Calu3 (cell line): ENCODE measurements around the gene ACSL5. TPM values are rescaled to one million over a fixed set of nuclear protein-coding genes. Genes with fewer than 3 reads are reported as not detected.

Experiments
- BruUV-seq: library from RNA; stranded (reverse); fragments of 400-500 nt; replicated peaks from 2 replicates; lab custom pipeline; 2021; lab: Mats Ljungman, UMichigan
- CTCF ChIA-PET: fragments of 300-600 bp; sonication (Branson Sonifier 250); formaldehyde crosslinking; loops from one replicate; lab custom pipeline; 2022; ENCODE audit warnings: antibody characterized with exemption; lab: Charles Lee
- DNase-seq: peaks from one replicate; pipeline ENCODE4 v3.0.0; 2022
- H3K27ac Mint-ChIP-seq: one replicate; pipeline ENCODE4 v1.8.0; 2022; ENCODE audit warnings: mixed read lengths; ENCODE audit not compliant: unreplicated experiment
- H3K27me3 Mint-ChIP-seq: one replicate; pipeline ENCODE4 v1.8.0; 2022; ENCODE audit warnings: mixed read lengths; ENCODE audit not compliant: unreplicated experiment
- H3K36me3 Mint-ChIP-seq: one replicate; pipeline ENCODE4 v1.8.0; 2022; ENCODE audit warnings: mild to moderate bottlenecking, moderate library complexity, mixed read lengths; ENCODE audit not compliant: insufficient read depth, unreplicated experiment
- H3K4me1 Mint-ChIP-seq: one replicate; pipeline ENCODE4 v1.8.0; 2022; ENCODE audit warnings: mild to moderate bottlenecking, low read depth, mixed read lengths; ENCODE audit not compliant: unreplicated experiment
- H3K4me3 Mint-ChIP-seq: one replicate; pipeline ENCODE4 v1.8.0; 2022; ENCODE audit warnings: mild to moderate bottlenecking, low read depth, moderate library complexity, mixed read lengths; ENCODE audit not compliant: unreplicated experiment
- H3K9me3 Mint-ChIP-seq: one replicate; pipeline ENCODE4 v1.8.0; 2022; ENCODE audit warnings: low read depth, mixed read lengths; ENCODE audit not compliant: unreplicated experiment
- CTCF ChIP-seq: fragments of 200-600 bp; IDR thresholded peaks from one replicate; pipeline ENCODE4 v1.8.0; 2022; ENCODE audit warnings: antibody characterized with exemption; ENCODE audit not compliant: unreplicated experiment
- intact Hi-C: fragments of 100-400 bp; cut with micrococcal nuclease; formaldehyde crosslinking; loops from one replicate; pipeline ENCODE4 v1.10.0; 2022; ENCODE audit not compliant: unreplicated experiment
- total RNA-seq: library from RNA; stranded (reverse); gene quantifications from 2 replicates; pipeline ENCODE4 v1.2.3, GENCODE V29; 2022

The ACSL5 gene
- total RNA-seq, 1 experiment from 2014 or later, result 35.3 TPM

GRCh38 chr10:112332022-112332421 is 41.9 kb upstream of the ACSL5 start:
- TF ChIP-seq CTCF, result no peak
- Mint-ChIP-seq H3K27me3 (no peaks in the 10 kb centered on the region), H3K27ac (peak overlapping the region; percentile 4), H3K4me3 (no peak overlapping the region), H3K9me3 (no peaks in the 10 kb centered on the region), H3K36me3 (peaks cover 1% of the 10 kb centered on the region), H3K4me1 (peaks cover 52% of the 10 kb centered on the region)
- intact Hi-C loops, result loop anchor here (5.0 kb wide), 2 partner anchors 60 to 105 kb away; no protein-coding TSS in a partner anchor
- CTCF ChIA-PET, result no interaction called here
- no TSS peak for BruUV-seq
- DNase-seq, result no peak

GRCh38 chr10:112332509-112333228 is 41.2 kb upstream of the ACSL5 start:
- no TSS peak for BruUV-seq
- no peak for TF ChIP-seq CTCF
- H3K9me3 Mint-ChIP-seq, result no peaks in the 10 kb centered on the region
- H3K27me3 Mint-ChIP-seq, result no peaks in the 10 kb centered on the region
- H3K4me3 Mint-ChIP-seq, result no peak overlapping the region
- H3K36me3 Mint-ChIP-seq, result peaks cover 5% of the 10 kb centered on the region
- H3K27ac Mint-ChIP-seq, result peak overlapping the region; percentile 4
- H3K4me1 Mint-ChIP-seq, result peaks cover 52% of the 10 kb centered on the region
- intact Hi-C loops, result loop anchor here (5.0 kb wide), 2 partner anchors 60 to 105 kb away; no protein-coding TSS in a partner anchor
- peak; percentile 77 for DNase-seq
- CTCF ChIA-PET, result no interaction called here

- CTCF ChIA-PET, result no interaction called here
- no peak overlapping the region for H3K27ac Mint-ChIP-seq
- no peaks in the 10 kb centered on the region for H3K27me3 Mint-ChIP-seq
- H3K4me3 Mint-ChIP-seq, result no peak overlapping the region
- no peaks in the 10 kb centered on the region for H3K9me3 Mint-ChIP-seq
- no TSS peak for BruUV-seq
- DNase-seq, result no peak
- peaks cover 5% of the 10 kb centered on the region for H3K36me3 Mint-ChIP-seq
- peaks cover 50% of the 10 kb centered on the region for H3K4me1 Mint-ChIP-seq
- TF ChIP-seq CTCF, result no peak
- intact Hi-C loops, result loop anchor here (5.0 kb wide), 2 partner anchors 59 to 104 kb away; no protein-coding TSS in a partner anchor
Measured at GRCh38 chr10:112333452-112333851, 40.5 kb upstream of the ACSL5 start.

GRCh38 chr10:112335111-112335867 is 38.6 kb upstream of the ACSL5 start:
- CTCF ChIA-PET, result interaction anchor here (1.5 to 1.9 kb wide), 2 partner anchors 39 to 100 kb away, joined by 5 to 6 read pairs; partner anchors contain the start of gene ACSL5

More at GRCh38 chr10:112335111-112335867, 38.6 kb upstream of the ACSL5 start:
- peaks cover 5% of the 10 kb centered on the region for H3K36me3 Mint-ChIP-seq
- intact Hi-C loops, result loop anchor here (5.0 kb wide), 1 partner anchor 42 kb away; no protein-coding TSS in a partner anchor
- no peaks in the 10 kb centered on the region for H3K27me3 Mint-ChIP-seq
- BruUV-seq, result no TSS peak
- TF ChIP-seq CTCF, result no peak
- peak overlapping the region; percentile 9 for H3K4me3 Mint-ChIP-seq
- peaks cover 42% of the 10 kb centered on the region for H3K4me1 Mint-ChIP-seq
- H3K27ac Mint-ChIP-seq, result peak overlapping the region; percentile 69
- DNase-seq, result no peak
- H3K9me3 Mint-ChIP-seq, result no peaks in the 10 kb centered on the region
